GM18858 (cell line): ENCODE data around the gene TENM3.

Experiments
- ATAC-seq: cut with Tn5 transposase; IDR thresholded peaks from one replicate; pipeline ENCODE4 v1.9.1; 2021; ENCODE audit not compliant: unreplicated experiment

Gene TENM3

DNA sequence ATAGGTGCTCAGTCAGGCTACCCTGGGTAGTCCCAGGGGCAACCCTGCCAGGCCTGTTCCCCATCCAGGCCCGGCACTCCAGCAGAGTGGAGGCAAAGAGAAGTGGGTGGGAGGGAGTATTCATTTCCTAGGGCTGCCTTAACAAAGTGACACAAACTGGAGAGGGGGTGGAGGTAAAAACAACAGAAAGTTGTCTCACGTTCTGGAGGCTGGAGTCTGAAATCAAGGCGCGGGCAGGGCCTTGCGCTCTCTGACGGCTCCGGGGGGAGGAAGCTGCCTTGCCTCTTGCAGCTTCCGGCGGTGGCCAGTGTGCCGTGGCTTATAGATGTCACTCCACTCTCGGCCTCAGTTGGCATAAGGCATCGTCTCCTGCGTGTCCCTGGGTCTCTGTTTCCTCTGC lies 583.2 kb downstream of the TENM3 start:
- ATAC-seq, result peak; percentile 36

DNA sequence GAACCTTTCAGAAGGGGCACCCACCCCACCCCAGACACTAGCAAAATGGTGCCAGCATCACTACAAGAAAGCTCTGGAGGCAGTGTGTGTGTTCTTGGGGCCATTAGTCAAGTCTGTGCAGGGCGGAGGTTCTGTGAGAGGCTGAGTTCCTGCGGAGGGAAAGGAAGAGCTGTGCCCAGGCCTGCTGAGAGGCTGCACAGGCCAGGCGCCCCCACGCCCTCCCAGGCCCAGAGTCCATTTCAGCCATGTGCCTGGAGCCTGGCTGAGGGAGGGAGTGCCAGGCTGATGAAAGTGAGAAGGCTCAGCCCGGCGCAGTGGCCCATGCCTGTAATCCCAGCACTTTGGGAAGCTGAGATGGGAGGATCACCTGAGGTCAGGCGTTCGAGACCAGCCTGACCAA lies 584.0 kb downstream of the TENM3 start:
- ATAC-seq, result no peak

DNA sequence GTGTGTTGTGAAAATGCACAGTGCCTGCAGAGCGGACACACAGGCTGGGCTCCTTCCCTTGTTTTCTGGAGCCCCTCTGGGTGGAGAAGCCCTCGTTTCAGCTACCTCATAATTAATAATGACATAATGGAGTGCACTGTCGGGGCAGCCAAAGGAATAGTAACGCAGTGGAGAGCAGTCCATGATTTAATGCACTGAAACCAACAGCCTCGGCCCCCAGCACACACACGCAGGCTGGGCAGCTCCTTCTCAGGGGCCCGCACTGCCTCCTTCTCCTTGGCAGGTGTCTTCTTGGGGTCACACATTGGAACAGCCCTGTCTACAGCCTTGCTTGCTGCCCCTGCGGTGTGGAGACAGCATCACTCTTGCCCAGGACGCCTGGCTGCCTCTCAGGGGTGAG lies 584.8 kb downstream of the TENM3 start:
- no peak for ATAC-seq

DNA sequence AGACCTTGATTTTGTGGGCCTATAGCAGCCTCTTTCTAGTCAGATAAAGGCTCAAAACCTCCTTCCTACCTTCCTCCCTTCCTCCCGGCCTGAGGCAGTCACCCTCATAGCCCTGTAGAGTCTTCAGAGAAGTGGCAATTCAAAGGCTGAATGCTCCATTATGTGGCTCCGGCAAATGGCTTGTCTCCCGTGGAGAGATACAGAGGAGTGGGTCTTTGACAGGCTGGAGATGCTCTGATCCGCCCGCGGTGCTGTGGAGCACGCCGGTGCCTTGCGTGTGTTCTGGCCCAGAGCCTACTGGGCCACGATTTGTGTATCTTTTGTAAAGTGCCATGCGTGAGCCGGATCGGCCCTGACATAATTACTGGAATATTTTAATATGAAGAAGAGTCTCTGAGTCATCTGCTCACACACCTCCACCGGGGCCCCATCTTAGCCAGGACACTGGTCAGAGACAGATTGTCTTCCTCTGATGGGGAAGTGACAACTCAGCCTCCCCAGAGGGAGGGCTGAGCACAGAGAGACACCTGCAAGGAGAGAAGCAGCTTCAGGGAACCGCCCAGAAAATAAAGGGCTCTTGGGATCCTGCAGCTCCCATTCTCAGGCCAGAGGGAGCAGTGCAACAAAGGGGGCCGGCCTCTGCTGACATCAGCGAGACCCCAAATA lies 585.3 kb downstream of the TENM3 start:
- ATAC-seq, result no peak

DNA sequence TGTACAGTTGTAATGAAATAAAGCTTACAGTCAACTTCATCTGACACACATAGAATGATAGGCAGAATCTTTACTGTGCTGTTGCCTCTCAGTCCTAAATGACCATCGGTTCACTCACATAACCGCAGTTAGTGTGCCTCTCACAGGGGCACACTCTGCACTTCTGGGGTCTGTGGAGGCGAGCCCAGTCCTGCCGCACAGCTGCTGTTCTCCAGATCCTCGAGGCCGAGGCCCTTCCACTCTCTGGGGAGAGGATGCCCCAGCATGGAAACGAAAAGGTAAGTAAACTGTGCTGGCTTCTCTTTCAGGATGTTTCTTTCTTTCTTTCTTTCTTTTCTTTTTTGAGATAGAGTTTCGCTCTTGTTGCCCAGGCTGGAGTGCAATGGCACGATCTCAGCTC lies 586.0 kb downstream of the TENM3 start:
- ATAC-seq, result no peak

DNA sequence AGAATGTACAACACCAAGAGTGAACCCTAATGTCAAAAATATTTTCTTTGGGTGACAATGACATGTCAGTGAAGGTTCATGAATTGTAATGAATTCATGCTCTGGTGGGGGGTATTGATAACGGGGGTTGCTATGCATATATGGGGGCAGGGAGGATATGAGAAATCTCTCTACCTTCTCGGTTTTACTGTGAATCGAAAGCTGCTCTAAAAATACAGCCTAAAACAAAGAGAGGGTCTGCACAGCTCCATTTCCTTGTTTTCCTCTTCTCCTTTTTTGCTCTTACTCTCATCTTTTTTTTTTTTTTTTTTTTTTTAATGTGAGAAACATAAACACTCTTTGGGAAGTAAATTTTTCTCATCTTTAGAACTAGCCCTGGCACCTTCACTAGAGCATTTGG lies 588.2 kb downstream of the TENM3 start:
- no peak for ATAC-seq

DNA sequence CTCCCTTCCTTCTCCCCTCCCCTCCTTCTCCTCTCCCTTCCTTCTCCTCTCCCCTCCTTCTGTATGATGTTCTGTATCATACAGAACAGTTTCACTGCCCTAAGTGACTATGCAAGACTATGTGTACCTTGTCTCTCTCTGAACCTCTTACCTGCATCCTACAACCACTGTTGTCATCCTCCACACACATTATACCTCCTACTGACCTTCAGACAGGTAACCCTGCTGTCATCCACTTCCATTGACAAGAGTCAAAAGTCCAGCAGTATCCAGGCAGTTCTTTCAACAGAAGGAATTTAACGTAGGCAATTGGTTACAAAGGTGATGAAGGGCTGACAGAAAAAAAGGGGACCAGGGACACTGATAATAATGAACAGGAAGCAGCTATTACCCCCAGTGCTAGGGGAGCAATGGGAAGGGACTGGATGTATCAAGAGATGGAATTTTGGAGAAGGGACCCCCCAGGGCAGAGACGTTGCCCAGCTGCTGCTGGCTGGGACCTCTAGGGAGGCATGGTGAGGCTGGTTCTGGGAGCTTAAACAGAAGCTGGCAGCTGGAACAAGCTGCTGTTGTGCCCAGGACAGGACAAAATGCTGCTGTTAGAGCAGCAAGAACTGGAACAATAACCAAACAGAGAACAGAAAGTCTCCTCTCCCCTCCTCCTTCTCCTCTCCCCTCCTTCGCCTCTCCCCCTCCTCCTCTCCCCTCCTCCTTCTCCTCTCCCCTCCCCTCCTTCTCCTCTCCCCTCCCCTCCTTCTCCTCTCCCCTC lies 589.3 kb downstream of the TENM3 start:
- no peak for ATAC-seq

DNA sequence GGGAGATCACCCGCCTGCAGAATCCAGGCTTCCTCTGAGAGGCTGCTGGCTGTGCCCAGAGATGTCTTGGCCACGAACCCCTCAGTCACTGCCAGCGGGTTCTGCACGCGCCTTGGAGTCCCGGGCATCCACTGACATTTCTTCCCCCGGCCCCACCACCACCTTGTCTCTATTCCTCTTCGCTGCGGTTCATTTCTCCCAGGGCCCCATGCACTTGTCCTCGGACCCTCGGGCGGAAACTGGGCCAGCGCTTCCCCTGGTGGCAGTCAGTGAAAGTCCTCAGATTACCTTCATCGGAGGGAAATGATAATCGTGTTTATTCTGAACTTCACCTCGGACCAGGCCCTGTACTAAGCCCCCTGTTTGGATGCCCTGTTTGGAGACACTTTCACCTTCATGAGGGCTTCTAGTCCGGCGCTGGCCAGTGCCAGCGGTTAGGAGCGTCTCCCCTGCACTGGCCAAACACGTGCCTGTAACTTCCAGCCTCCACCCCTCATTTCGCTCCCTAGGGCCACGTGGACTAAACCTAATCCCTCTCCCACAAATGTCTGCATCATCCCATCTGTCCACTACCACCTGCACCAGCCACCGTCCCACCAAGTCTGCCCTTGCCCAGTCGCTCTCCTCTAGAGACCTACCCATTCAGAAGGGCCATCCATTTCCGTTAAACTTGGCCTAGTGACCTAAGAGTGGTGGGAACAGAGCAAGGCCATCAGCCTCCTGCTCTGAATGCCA lies 592.0 kb downstream of the TENM3 start:
- ATAC-seq, result no peak

DNA sequence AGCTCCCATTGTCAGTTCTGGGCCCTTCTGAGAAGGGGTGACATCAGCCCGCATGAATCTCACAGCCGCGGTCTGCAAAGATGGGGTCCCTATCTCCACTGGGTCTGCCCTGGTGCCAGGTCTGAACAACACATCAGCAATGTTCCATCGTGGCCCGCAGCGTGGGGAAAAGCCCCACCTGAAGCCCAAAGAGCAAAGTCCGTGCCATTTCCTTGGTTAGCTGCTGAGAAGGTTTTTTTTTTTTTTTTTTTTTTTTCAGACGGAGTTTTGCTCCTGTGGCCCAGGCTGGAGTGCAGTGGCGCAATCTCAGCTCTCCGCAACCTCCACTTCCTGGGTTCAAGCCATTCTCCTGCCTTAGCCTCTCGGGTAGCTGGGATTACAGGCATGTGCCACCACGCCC lies 594.6 kb downstream of the TENM3 start:
- ATAC-seq, result no peak

DNA sequence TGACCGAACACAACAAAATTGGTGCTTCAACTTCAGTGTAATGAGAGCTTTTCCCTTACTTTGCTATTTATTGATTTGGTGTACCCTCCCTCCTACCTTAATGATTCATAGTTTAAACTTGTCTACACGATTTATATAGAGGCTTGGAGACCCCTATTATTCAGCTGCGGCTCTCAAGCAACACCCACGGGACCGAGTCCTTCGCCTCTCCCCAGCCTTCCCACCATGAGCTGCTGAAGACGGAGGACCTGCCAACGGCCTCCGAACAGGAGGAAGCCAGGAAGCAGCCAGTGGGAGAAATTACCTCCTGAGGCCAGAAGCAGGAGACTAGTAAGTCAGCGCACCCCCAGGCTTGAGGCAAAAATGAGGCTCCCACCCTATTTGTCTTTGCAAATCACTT lies 595.3 kb downstream of the TENM3 start:
- no peak for ATAC-seq

DNA sequence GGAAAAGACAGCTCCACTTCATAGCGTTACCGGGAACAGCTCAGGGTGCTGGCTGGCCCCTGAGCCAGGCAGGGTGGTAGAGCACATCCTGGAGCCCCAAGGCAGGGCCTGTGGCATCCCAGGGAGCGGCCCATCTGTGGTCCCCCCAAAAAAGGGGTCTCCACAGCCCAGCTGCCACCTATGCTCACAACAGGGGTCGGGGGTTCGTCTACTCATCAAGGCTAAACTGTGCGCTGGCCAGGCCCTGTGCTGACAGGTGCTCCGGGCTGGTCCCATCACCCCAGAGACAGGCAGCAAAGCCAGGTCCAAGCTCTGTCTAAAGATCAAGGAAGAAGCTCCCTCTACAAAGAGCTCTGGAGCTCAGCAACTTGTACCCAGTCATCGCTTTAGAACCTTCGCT lies 596.1 kb downstream of the TENM3 start:
- no peak for ATAC-seq

DNA sequence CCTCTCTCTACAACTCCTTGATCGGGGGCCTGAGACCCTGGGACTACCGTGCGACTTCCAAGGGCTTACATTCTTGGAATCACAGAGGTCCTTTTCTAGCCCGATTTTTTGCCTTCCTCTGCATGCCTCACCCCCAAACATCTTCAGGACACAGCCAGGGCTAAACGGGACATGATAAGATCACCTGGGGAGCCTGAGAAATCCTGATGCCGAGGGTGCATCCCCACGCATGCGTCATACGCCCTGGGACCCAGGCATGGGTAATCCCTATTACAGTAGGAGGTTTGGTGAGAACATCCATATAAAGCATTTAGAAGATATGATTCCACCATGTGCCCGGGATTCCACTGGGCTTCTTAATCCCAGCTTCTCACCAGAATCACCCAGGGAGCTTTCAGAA lies 596.9 kb downstream of the TENM3 start:
- ATAC-seq, result no peak

DNA sequence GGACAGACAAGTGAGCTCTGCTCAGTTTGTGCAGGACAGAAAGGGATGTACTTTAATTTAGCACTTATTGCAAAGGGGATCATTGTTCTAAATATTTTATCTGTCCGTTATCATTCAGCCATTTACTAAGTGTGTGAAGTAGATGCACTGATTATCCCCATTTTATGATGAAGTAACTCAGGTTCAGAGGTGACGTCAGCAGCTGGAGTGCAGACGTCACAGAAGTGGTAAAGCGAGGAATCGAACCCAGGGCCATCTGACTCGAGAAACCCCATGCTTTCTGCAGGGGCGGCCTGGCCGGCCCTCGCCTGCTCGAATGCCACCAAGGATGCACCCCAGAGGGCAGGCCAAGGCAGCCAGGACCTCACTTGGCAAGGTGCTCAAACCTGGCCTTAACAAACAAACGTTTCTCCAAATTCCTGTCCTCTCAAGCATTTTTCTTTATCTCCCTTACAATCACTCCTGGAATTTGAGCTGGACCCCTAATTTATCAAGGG lies 599.0 kb downstream of the TENM3 start:
- ATAC-seq, result no peak

DNA sequence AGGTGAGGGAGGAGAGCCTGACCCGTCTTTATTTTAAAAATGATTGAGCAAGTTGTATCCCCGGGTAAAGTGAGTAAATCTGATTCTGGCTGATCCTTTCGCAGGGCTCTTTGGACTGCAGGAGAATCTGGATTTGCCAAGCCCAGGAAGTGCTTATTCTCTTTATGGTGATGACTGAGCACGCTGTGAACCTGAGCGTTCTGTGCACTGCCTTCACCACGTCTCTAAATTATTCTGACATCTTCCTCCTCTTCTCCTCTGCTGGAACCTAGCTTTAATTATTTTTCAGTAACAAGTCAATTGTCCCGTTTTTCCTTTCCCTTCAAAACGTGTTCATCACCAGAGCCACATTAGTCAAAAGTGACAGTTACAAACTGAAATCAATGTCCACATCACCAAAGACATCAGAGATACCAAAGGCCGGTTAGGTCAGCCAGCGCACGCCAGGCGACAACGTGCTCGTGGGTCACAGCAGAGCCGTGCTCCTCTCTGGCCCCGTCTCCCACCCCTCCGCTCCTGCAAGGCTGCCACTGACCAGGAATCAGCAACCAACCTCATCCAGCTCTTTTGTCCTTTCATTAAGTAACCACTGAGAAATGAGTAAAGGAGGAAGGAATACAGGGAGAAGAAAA lies 599.7 kb downstream of the TENM3 start:
- ATAC-seq, result no peak

DNA sequence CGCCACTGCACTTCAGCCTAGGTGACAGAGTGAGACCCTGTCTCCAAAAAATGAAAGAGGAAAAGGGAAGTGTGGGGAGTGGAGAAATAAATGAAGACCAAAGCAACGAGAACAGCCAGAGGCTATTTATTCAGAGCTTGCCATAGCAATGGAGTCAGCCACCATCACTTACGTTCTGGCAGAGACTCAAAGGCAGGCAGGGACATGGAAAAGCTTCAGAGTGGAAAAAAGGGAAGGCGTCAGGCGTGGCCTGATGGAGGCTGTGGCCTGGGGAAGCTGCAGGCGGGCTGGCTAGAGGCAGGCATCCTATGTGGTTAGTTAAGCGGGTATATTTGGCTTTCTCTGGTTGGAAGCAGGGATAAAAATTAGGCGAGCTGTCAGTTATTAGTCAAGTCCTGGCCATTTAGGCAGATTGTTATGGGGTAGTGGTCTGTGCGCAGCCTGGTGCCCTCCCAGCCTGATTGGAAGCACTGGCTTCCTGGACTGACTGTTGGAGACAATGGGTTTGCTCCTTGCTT lies 600.7 kb downstream of the TENM3 start:
- no peak for ATAC-seq

DNA sequence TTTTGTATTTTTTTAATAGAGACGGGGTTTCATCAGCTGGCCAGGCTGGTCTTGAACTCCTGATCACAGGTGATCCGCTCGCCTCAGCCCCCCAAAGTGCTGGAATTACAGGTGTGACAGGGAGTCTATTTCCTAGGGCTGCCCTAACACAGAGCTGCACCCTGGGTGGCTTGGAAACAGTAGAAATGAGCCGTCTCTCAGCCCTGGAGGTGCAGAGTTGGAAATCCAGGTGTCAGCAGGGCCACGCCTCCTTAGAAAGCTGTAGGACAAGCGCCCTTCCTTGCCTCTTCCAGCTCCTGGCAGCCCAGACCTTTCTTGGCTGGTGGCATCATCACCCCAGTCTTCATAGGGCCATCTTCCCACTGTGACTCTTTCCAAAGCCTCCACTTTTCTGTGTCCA lies 602.4 kb downstream of the TENM3 start:
- ATAC-seq, result no peak

DNA sequence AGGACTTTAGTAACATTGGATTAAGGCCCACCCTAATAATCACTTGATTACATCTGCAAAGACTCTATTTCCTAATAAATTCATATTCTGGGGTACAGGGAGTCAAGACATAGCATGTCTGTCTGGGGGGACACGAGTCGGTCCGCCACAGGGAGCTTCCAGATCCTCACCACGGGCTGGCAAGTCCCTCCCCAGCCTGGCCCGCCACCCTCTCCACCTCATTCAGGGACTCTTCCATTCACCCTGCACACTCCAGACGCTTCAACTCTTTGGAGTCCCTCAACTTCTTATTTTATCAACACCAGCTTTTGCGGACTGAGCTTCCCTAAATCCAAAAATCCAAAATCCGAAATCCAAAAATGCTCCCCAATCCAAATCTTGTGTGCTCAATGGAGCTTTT lies 602.8 kb downstream of the TENM3 start:
- ATAC-seq, result no peak

DNA sequence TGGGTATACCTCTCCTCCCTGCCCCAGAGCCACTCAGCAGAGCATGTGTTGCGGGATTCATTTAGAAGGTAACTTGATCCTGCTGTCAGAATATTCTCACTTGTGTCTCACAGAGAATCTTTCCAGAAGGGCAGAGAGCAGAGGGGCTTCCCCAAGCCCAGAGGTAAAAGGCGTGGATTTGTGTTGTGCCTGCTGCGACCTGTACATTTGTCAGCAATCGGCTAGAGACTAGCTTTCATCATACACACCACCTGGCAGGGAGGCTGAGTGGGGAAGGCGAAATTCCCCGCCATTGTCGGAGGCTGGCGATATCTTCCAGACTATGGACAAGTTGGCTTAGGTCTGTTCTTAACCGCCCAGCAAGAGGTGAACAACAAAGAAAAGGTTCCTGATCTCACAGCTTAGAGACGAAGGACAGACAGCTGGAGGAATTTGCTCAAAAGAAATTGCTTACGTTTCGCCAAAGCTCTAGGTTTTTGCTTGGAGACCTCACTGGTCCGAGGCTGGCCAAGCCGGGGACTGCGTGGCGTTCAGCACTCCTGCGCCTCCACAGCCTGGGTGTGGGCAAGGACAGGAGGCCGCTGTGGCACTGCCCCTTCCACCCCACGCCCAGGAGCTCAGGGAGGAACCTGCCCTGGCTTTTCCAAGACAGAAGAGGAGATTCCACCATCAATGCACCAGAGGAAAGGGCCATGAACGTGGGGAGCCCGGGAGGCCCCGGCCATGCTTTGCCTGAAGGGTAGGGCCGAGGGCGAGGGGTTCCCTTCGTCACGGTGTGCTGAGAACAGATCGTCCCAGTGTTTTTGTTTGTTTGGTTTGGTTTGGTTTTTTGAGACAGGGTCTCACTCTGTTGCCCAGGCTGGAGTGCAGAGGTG lies 604.6 kb downstream of the TENM3 start:
- ATAC-seq, result no peak

DNA sequence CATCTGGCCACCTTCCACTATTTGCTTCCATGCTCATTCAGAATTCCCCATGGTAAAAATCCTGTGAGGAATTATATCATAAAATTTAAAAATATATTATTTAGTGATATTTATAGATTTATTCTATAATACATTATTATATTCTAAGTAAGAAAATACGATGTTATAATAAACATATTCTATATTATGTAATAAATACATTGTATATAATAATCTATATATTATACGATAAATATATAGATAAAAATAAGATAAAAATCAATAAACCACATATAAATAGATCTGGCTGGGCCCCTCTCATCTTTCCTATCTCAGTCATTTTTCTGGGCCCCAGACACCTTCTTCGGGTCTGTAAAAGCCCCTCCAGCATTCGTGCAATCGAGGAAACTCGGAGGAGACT lies 605.5 kb downstream of the TENM3 start:
- no peak for ATAC-seq
